H9 (cell line): Measurements from ENCODE around the gene SCCPDH. TPM values are rescaled to one million over a fixed set of nuclear protein-coding genes. Genes with fewer than 3 reads are reported as not detected.

Source experiments
- DNase-seq: peaks from one replicate; pipeline ENCODE4 v3.0.0-alpha.2; 2017
- H2AFZ ChIP-seq: one replicate; pipeline ENCODE4 v1.6.1; 2013; ENCODE audit warnings: mild to moderate bottlenecking, low read length, control low read depth, moderate library complexity
- H2AK5ac ChIP-seq: 2 replicates; pipeline ENCODE4 v1.6.1; 2013; ENCODE audit warnings: low read length, control low read depth, mixed read lengths; ENCODE audit not compliant: insufficient read length
- H2BK120ac ChIP-seq: one replicate; pipeline ENCODE4 v1.6.1; 2013; ENCODE audit warnings: low read depth, mild to moderate bottlenecking, low read length, control low read depth, inconsistent platforms; ENCODE audit not compliant: poor library complexity, severe bottlenecking
- H2BK12ac ChIP-seq: 2 replicates; pipeline ENCODE4 v1.6.1; 2013; ENCODE audit warnings: low read length, control low read depth, mixed read lengths, low read depth; ENCODE audit not compliant: insufficient read length
- H2BK15ac ChIP-seq: 2 replicates; pipeline ENCODE4 v1.6.1; 2013; ENCODE audit warnings: low read depth, low read length, control low read depth
- H2BK20ac ChIP-seq: one replicate; pipeline ENCODE4 v1.6.1; 2013; ENCODE audit warnings: low read depth, mild to moderate bottlenecking, low read length, control low read depth, inconsistent platforms; ENCODE audit not compliant: poor library complexity, severe bottlenecking
- H2BK5ac ChIP-seq: 2 replicates; pipeline ENCODE4 v1.6.1; 2013; ENCODE audit warnings: low read length, control low read depth, mixed read lengths; ENCODE audit not compliant: insufficient read length
- H3K14ac ChIP-seq: 2 replicates; pipeline ENCODE4 v1.6.1; 2013; ENCODE audit warnings: low read length, control low read depth; ENCODE audit not compliant: insufficient read depth
- H3K18ac ChIP-seq: 2 replicates; pipeline ENCODE4 v1.6.1; 2013; ENCODE audit warnings: low read depth, mild to moderate bottlenecking, mixed read lengths, low read length, control low read depth; ENCODE audit not compliant: insufficient read length
- H3K23ac ChIP-seq: 2 replicates; pipeline ENCODE4 v1.6.1; 2013; ENCODE audit warnings: low read length, control low read depth, mixed read lengths, low read depth; ENCODE audit not compliant: insufficient read length
- H3K23me2 ChIP-seq: 2 replicates; pipeline ENCODE4 v1.6.1; 2013; ENCODE audit warnings: low read depth, mild to moderate bottlenecking, mixed read lengths, low read length, control low read depth; ENCODE audit not compliant: insufficient read length, poor library complexity, severe bottlenecking
- H3K27ac ChIP-seq: 2 replicates; pipeline ENCODE4 v1.5.1; 2013; ENCODE audit warnings: low read length, control low read depth, mixed read lengths, low read depth; ENCODE audit not compliant: insufficient read length
- H3K27me3 ChIP-seq: 2 replicates; pipeline ENCODE4 v1.6.1; 2013; ENCODE audit warnings: low read length, control low read depth, inconsistent platforms; ENCODE audit not compliant: insufficient read depth
- H3K4ac ChIP-seq: 2 replicates; pipeline ENCODE4 v1.6.1; 2013; ENCODE audit warnings: low read depth, mild to moderate bottlenecking, control low read depth, inconsistent platforms, low read length, moderate library complexity
- H3K4me1 ChIP-seq: 2 replicates; pipeline ENCODE4 v1.6.1; 2013; ENCODE audit warnings: low read length, control low read depth, inconsistent platforms; ENCODE audit not compliant: insufficient read depth
- H3K4me2 ChIP-seq: 2 replicates; pipeline ENCODE4 v1.6.1; 2013; ENCODE audit warnings: low read length, control low read depth, mixed read lengths; ENCODE audit not compliant: insufficient read length, insufficient read depth
- H3K56ac ChIP-seq: 2 replicates; pipeline ENCODE4 v1.6.1; 2013; ENCODE audit warnings: low read depth, mild to moderate bottlenecking, mixed read lengths, low read length, control low read depth; ENCODE audit not compliant: insufficient read length
- H3K79me1 ChIP-seq: 2 replicates; pipeline ENCODE4 v1.6.1; 2013; ENCODE audit warnings: low read depth, mild to moderate bottlenecking, moderate library complexity, low read length, control low read depth, inconsistent platforms; ENCODE audit not compliant: insufficient read depth, poor library complexity, severe bottlenecking
- H3K79me2 ChIP-seq: 2 replicates; pipeline ENCODE4 v1.6.1; 2013; ENCODE audit warnings: low read length, control low read depth, inconsistent platforms; ENCODE audit not compliant: insufficient read depth
- H3K9ac ChIP-seq: 2 replicates; pipeline ENCODE4 v1.6.1; 2013; ENCODE audit warnings: low read length, control low read depth, mixed read lengths; ENCODE audit not compliant: insufficient read length; ENCODE audit errors: extremely low read depth
- H3K9me3 ChIP-seq: one replicate; pipeline ENCODE4 v1.6.1; 2013; ENCODE audit warnings: low read depth, low read length, inconsistent platforms; ENCODE audit not compliant: control insufficient read depth
- H3T11ph ChIP-seq: one replicate; pipeline ENCODE4 v1.6.1; 2013; ENCODE audit warnings: mild to moderate bottlenecking, low read length, control low read depth, inconsistent platforms
- H4K20me1 ChIP-seq: one replicate; pipeline ENCODE4 v1.6.1; 2013; ENCODE audit not compliant: control insufficient read depth, insufficient read length, insufficient read depth
- H4K5ac ChIP-seq: 2 replicates; pipeline ENCODE4 v1.6.1; 2013; ENCODE audit warnings: low read depth, mild to moderate bottlenecking, mixed read lengths, low read length, control low read depth; ENCODE audit not compliant: insufficient read length
- H4K8ac ChIP-seq: replicated peaks from 2 replicates; pipeline ENCODE4 v1.6.1; 2013; ENCODE audit warnings: low read length, control low read depth, mixed read lengths, low read depth; ENCODE audit not compliant: insufficient read length
- H4K91ac ChIP-seq: 2 replicates; pipeline ENCODE4 v1.6.1; 2013; ENCODE audit warnings: low read depth, mild to moderate bottlenecking, moderate library complexity, mixed read lengths, low read length, control low read depth; ENCODE audit not compliant: insufficient read length
- H3K27ac Mint-ChIP-seq, 3 experiments: 2 replicates in 2 of 3; 3 replicates in 1 of 3; pipeline ENCODE4 v1.8.0; 2020 to 2021; ENCODE audit warnings: mixed read lengths in 3 of 3, mild to moderate bottlenecking in 1 of 3, moderate library complexity in 1 of 3
- H3K27me3 Mint-ChIP-seq: 2 replicates; pipeline ENCODE4 v1.8.0; 2021; ENCODE audit warnings: low read depth, mild to moderate bottlenecking, moderate library complexity, mixed read lengths
- H3K36me3 Mint-ChIP-seq, 3 experiments: 2 replicates in 2 of 3; 3 replicates in 1 of 3; pipeline ENCODE4 v1.8.0; 2020 to 2021; ENCODE audit warnings: low read depth in 3 of 3, mixed read lengths in 3 of 3; ENCODE audit not compliant: insufficient read depth in 1 of 3
- H3K4me1 Mint-ChIP-seq, 2 experiments: 2 replicates each; pipeline ENCODE4 v1.8.0; 2020; ENCODE audit warnings: mixed read lengths in 2 of 2
- H3K4me3 Mint-ChIP-seq, 2 experiments: 2 replicates in 1 of 2; 3 replicates in 1 of 2; pipeline ENCODE4 v1.8.0; 2020 to 2021; ENCODE audit warnings: mild to moderate bottlenecking in 2 of 2, mixed read lengths in 2 of 2, moderate library complexity in 1 of 2
- H3K9me3 Mint-ChIP-seq, 2 experiments: 2 replicates in 1 of 2; 3 replicates in 1 of 2; pipeline ENCODE4 v1.8.0; 2020; ENCODE audit warnings: mild to moderate bottlenecking in 2 of 2, mixed read lengths in 2 of 2, moderate library complexity in 1 of 2
- WGBS: extraction: QIAGEN DNeasy Blood & Tissue Kit; methylation state at CpG from one replicate; pipeline ENCODE4 v1.1.7; 2013; ENCODE audit warnings: missing lambda C conversion rate, low lambda C conversion rate, mixed read lengths; ENCODE audit not compliant: insufficient read length; ENCODE audit errors: extremely low coverage; 5-methylcytosine and 5-hydroxymethylcytosine counted together
- total RNA-seq: library from RNA; stranded (reverse); gene quantifications from 2 replicates; pipeline ENCODE4 v1.2.1, GENCODE V29; 2021
- TF ChIP-seq, protein P1 (sequence below): fragments of 200-600 bp; sonication (generic); conservative IDR thresholded peaks from 3 replicates; pipeline ENCODE4 v1.8.0; 2021; ENCODE audit warnings: antibody characterized with exemption, mild to moderate bottlenecking

SCCPDH gene
- total RNA-seq, 1 experiment from 2014 or later: 20.7 TPM

- no peak overlapping the region for H3T11ph ChIP-seq
- H3K56ac ChIP-seq: no peak overlapping the region
- H2AFZ ChIP-seq: no peak overlapping the region
- no peak overlapping the region for H3K27ac Mint-ChIP-seq
- H3K4ac ChIP-seq: no peak overlapping the region
- no peak overlapping the region for H3K18ac ChIP-seq
- H2AK5ac ChIP-seq: no peak overlapping the region
- no peaks in the 10 kb centered on the region for H3K27me3 ChIP-seq
- peaks cover 11 to 13% of the 10 kb centered on the region in 2 experiments; a peak in 3 of 4 replicates for H3K4me1 Mint-ChIP-seq
- no peaks in the 10 kb centered on the region for H3K9me3 Mint-ChIP-seq
- no peak overlapping the region for H4K5ac ChIP-seq
- no peaks in the 10 kb centered on the region for H3K4me1 ChIP-seq
- H3K23ac ChIP-seq: no peak overlapping the region
- H3K79me1 ChIP-seq: no peaks in the 10 kb centered on the region
- H3K79me2 ChIP-seq: no peaks in the 10 kb centered on the region
- H2BK15ac ChIP-seq: no peak overlapping the region
- no peak overlapping the region for H3K9ac ChIP-seq
- H3K36me3 Mint-ChIP-seq: no peaks in the 10 kb centered on the region
- H3K27me3 Mint-ChIP-seq: peaks cover 3% of the 10 kb centered on the region; the same call in 1 of the 2 replicates
- H3K4me2 ChIP-seq: no peak overlapping the region
- DNase-seq: no peak
- H2BK20ac ChIP-seq: no peak overlapping the region
- no peaks in the 10 kb centered on the region for H3K23me2 ChIP-seq
- no peak overlapping the region for H2BK120ac ChIP-seq
- H4K8ac ChIP-seq: no peak overlapping the region
- H2BK12ac ChIP-seq: no peak overlapping the region
- WGBS: no CpG with 5 or more reads among the region's 6 CpGs
- no peak overlapping the region for H3K14ac ChIP-seq
- TF ChIP-seq, protein P1, sequence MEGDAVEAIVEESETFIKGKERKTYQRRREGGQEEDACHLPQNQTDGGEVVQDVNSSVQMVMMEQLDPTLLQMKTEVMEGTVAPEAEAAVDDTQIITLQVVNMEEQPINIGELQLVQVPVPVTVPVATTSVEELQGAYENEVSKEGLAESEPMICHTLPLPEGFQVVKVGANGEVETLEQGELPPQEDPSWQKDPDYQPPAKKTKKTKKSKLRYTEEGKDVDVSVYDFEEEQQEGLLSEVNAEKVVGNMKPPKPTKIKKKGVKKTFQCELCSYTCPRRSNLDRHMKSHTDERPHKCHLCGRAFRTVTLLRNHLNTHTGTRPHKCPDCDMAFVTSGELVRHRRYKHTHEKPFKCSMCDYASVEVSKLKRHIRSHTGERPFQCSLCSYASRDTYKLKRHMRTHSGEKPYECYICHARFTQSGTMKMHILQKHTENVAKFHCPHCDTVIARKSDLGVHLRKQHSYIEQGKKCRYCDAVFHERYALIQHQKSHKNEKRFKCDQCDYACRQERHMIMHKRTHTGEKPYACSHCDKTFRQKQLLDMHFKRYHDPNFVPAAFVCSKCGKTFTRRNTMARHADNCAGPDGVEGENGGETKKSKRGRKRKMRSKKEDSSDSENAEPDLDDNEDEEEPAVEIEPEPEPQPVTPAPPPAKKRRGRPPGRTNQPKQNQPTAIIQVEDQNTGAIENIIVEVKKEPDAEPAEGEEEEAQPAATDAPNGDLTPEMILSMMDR: no peak
- H2BK5ac ChIP-seq: no peak overlapping the region
- H3K4me3 Mint-ChIP-seq: no peak overlapping the region
- H4K91ac ChIP-seq: no peak overlapping the region
- H4K20me1 ChIP-seq: no peaks in the 10 kb centered on the region
- no peaks in the 10 kb centered on the region for H3K9me3 ChIP-seq
- no peak overlapping the region for H3K27ac ChIP-seq
These were observed 79.2 kb downstream of the SCCPDH start for GRCh38 chr1:246803373-246803772.
